Stimulated activated CD8-positive, alpha-beta memory T cell treated with anti-CD3 and anti-CD28 coated beads, Interleukin-12 subunit alpha, Interleukin-12 subunit beta, amount 100 ng/mL, for 1 hour (primary cell): Measurements from ENCODE around the gene CLEC6A.
A peak's percentile ranks its signal among the peaks of the same experiment; 100 is the strongest.
"Not testable (repeated sequence)": the region's sequence is repeated elsewhere in the genome, so short reads cannot be mapped to it uniquely, and the experiment has no call there.

Source experiments
- DNase-seq: peaks from one replicate; pipeline ENCODE4 v3.0.0-alpha.2; 2020; ENCODE audit warnings: low read depth

The CLEC6A gene

GRCh38 chr12:8455727-8456360 is at the start of gene CLEC6A:
Gene CLEC6A, plus strand, starts transcription at chr12:8455962. Its CDS starts 150 bp downstream, at chr12:8456112.
- DNase-seq, result no peak

DNA sequence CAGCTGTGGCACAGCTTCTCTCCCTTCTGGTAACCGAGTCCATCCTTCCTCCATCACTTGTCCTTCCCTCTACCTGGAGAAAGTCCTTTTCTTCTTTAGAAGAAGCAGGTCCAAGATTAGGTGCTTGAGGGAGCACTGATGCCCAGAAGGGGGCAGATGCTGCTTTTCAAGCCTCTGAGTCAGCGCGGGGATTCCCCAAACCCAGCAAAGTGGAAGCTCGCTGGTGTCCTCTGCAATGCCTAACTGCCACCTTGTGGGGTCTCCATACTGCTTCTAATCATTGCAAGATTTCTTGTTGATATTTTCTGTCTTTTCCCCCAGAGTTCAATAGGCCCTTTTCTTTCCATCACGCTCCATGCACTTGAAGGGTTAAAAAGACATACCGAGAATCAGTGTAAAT is 36.2 kb upstream of the CLEC6A start:
- not testable (repeated sequence) for DNase-seq

GRCh38 chr12:8420506-8420905 is 35.3 kb upstream of the CLEC6A start:
- DNase-seq, result no peak

DNA sequence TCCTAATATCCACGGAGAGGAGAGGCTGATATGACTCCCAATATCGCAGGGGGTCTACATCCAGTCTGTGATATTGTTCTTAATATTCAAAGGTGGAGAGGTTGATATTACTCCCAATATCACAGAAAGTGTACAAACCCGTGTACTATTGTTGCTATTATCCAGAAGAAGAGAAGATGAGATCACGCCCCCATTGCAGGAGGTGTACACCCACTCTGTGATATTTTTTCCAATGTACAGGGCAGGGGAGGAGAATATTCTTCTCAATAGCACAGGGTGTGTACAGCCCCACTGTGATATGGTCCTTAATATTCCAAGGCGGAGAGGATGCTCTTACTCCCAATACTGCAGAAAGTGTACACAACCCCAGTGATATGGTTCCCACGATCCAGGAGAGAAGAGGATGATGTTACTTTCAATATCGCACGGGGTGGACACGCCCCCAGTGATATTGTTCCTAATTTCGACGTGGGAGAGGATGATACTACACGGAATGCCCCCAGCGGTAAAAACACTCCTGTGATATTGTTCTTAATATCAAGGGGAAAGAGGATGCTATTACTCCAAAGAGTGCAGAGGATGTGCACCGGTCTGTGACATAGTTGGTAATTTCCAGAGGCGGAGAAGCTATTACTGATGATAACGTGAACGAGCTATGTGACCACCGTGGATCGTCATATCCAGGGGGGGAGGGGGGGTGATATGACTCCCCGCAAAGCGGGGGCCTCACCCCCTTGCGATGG is 11.1 kb upstream of the CLEC6A start:
- DNase-seq, result not testable (repeated sequence)

- no peak for DNase-seq
These were observed 10.0 kb upstream of the CLEC6A start for GRCh38 chr12:8445731-8446130.

DNA sequence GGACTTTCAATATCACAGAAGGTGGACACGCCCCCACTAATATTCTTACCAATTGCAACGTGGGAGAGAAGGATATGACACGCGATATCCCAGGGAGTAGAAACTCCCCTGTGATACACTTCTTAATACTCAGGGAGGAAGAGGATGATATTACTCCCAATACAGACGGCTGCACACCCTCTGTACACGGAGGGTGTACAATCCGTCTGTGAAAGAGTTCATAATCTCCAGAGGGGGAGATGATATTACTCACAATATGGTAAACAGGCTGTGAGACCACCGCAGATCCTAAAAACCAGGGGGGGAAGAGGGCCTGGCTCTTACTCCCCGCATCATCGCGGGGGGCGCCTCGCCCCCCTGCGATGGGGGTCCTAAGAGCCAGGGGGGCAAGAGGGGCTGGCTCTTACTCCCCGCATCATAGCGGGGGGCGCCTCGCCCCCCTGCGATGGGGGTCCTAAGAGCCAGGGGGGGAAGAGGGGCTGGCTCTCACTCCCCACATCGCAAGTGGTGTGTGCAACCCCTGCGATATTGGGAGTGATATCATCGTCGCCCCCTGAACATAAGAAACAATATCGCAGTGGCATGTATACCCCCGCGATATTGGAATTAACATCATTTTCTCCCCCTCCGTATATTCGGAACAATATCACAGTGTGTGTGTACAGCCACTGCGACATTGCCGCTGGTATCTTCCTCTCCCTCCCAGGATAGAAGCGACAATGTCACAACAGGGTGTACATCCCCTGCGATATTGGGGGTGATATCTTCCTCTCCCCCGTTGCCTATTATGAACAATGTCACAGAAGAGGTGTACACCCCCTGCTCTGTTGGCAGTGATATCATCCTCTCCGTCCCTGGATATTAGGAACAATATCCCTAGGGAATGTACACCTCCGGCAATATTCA is 8.9 kb upstream of the CLEC6A start:
- no peak for DNase-seq

DNA sequence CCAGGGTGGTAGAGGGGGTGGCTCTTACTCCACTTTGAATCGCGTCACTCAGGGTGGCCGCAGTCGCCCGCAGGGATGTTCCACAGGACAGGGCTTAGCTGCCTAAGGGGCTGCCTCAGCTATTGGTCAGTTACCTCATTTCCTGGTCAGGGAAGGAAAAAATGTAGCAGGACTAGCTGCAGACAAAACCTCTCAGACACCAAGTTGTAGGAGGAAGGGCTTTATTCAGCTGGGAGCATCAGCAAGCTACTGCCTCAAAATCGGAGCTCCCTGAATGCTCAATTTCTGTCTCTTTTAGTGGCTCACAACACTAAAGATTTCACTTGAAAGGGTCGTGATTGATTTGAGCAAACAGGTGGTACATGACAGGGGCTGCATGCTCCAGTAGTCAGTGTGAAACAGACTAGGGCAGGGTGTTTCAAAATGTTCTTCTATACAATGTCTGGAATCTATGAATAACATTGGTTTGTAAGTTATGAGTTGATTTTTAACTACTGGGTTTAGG is 6.4 kb upstream of the CLEC6A start:
- DNase-seq, result no peak

GRCh38 chr12:8452036-8452435 is 3.7 kb upstream of the CLEC6A start:
- no peak for DNase-seq

DNA sequence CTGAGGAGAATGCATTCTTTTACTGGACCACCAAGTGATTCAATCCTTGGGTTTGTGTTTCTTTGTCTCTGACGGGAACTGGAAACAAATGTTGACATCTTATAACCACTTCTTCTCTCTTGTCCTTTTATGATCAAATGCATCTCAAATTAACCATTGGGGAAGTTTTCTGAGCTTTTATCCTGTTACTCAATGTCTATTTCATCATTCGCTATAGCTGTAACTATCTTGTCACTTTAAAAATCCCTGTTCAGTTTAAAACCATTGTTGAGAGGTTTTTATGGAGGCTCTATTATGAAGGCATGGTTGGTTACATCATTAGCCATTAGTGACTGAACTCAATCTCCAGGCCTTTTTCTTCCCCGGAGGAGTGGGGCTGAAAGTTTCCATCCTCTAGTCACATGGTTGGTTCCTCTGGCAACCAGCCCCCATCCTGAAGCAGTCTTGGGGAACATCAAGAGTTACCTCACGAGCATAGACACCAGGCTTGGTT is 2.7 kb upstream of the CLEC6A start:
- no peak for DNase-seq

DNA sequence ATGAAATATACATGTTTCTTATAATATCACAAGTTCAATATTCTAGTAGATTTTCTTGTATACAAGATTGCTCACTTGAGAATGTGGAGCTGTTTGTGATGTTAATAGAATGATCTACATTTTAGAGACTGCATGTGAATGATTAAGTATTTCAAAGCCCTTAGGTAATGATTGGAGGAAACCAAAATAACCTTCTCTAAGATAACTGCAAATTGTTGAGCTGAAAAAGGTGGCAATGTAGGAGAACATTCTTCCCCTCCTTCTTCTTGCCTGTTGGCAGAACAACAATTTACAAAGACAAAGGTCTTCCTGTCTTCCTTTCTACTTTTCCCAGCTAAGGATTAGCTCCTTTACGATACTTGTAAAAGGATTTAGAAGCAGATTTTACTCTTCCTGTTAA is 2.0 kb upstream of the CLEC6A start:
- DNase-seq, result no peak

DNA sequence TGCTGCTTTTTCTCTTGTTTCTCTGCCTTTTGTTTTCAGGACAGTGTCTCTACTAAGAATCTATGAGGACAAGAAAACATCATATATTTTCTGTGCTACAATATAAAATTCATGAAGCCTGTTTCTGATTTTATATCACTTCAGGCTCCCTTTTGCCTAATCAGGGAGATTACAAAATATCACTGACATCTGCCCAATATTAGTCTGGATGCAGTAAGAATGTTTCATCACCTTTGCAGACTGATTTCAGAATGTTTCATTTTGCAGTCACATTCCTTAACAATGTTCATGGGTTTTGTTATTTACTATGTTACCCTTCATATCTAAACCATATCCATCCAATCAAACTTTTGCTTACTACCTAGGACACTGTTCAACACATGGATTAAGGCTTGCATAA is 491 bp upstream of the CLEC6A start:
- no peak for DNase-seq

DNA sequence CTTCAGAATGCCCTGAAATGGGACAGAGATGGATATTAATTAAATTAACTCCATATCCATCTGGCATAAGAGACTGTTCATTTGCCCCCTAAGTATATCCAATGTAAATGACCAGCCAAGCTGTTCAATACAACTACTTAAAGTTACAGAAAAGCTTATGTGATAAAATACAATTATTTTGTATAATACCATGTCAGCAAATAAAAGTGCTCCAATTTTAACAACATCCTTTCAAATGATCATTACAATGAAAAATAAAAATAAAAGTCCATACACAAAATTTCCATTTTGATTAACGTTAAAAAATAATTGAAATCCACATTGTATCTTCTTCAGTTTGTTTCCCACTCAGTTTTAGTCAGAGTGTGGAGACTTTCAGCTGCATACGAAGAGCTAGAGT is 5.7 kb downstream of the CLEC6A start:
- no peak for DNase-seq

- DNase-seq, result no peak
These were observed 9.7 kb downstream of the CLEC6A start for GRCh38 chr12:8465301-8465996.

- DNase-seq, result no peak
These were observed 10.5 kb downstream of the CLEC6A start for GRCh38 chr12:8466241-8466640.

GRCh38 chr12:8471090-8471489 is 15.3 kb downstream of the CLEC6A start:
- DNase-seq, result no peak

DNA sequence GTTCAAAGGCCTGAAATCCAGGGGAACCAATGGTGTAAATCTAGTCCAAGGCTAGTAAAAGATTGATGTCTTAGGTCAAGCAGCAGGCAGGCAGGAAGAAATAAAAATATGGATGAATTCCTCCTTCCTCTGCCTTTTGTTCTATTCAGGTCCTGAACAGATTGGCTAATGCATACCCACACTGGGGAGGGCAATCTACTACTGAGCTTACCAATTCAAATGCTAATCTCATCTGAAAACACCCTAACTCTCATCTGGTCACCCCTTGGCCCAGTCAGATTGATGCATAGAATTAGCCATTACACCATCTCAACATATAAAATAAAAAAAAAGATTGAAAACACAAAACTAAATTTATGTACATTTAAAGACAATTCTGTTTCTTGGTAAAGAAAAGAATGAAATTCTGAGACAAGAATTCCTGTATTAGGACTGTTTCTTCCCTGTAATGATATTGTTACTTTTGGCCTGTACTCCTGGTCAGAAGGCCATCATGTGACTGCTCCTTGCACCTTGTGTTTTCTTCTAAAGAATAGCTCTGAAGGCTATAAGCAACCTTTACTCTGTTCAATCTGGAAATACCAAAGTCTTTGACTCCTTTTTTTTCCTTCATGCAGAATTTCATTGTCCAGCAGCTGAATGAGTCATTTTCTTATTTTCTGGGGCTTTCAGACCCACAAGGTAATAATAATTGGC is 19.9 kb downstream of the CLEC6A start:
- no peak for DNase-seq

DNA sequence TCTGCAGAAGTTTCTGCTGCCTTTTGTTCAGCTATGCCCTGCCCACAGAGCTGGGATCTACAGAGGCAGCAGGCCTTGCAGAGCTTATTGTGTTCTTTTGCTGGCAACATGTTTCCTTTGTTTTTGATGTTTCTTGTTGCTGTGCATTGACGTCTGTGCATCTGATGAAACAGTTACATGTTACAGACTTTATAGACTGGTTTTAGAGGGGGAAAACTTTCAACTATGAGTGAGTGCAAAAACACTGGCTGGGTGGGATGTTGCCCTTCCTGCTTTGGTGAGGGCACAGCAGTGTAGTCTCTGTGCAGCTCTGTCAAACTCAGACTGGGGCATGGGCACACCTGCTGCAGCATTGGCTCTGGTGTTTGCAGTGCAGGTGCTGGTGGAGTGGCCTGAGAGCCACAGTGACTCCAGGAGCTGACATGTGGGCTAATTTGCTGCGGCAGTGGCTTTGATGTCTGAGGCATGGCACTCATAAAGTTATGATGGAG is 26.9 kb downstream of the CLEC6A start:
- no peak for DNase-seq

- no peak for DNase-seq
These were observed 27.3 kb downstream of the CLEC6A start for GRCh38 chr12:8483079-8483478.

DNA sequence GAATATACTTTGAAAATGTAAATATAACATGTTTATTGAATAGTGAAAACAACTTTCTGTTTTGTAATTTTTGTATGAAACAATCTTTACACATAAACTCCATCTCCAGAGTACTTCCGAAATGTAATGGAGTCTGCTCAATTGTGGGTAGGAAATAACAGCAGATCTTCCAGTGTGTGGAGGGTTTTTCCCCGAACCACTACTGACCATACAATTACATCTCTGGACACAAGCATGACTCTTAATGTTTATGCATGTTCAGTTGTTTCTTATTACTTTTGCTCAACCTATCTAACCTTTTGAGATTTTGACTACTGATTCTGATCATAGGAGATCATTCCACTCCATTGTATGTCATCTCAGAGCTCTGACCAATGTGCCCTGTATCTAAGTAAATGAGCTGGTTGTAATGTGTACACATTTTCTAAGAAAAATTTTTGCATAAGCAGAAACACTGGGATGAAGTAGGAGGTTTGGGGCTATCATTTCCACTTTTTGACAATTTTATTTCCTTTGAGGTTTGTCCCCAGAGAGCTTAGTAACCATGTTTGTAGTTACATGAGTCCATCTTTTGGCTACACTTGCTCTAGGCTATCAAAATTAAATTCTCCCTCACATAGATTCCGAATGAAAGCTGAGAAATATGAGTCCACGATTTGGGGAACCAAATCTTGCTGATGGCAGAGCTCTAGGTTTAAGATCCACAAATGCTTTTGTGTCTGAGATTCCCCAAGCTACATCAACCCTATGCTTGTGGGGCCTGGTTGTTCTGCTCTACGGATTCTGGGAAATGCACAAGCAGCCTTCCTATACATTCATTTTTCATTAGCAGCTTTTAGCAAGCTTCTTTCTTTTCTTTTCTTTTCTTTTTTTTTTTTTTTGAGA is 36.1 kb downstream of the CLEC6A start:
- no peak for DNase-seq

GRCh38 chr12:8493084-8493483 is 37.3 kb downstream of the CLEC6A start:
- peak; percentile 9 for DNase-seq
